SK-N-MC (cell line): ENCODE results near the gene NEU2.

ENCODE experiments used
- EZH2 ChIP-seq: fragments of 200-600 bp; sonication (generic); IDR thresholded peaks from one replicate; pipeline ENCODE4 v1.6.1; 2017; ENCODE audit warnings: antibody characterized with exemption
- POLR2AphosphoS5 ChIP-seq: IDR thresholded peaks from 2 replicates; pipeline ENCODE4 v1.6.1; 2012; ENCODE audit warnings: mild to moderate bottlenecking, low read depth, low read length, borderline replicate concordance

DNA sequence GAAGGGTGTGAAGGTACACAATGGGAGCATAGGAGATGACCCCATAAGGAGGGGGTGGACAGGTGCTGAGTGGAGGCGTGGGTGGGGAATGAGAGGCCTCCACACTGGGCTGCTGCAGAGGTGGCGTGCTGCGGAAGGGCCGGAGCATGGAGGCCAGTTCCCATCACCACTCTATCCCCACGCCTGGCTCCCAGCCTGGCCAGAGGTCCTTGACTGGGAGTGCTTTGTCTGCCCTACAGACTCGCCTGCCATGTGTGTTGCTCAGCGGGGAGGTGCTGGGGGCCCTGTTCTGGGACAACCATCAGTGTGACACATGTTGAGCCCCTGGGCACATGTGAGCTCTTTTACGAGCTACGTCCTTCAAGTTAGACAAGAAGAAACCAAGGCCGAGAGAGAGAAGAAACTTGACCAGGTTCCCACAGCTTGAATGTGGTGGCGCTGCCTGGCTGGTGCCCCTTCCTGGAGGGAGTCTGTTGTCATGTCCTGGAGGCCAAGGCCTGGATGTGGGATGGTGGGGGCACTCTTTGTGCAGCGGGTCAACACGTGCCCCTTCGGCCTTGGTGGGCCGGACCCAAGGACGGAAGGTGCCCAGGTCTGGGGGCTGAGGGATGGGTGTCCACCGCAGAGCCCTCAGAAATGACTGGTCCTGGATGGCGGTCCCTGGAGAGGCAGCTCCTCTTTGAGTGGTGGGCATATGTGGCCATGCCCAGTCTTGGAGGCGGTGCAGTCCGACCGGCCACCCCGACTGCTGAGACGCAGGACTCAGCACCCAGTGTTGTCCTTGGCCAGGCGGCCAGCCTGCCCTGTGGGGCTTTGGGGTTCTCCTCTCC is 26.5 kb downstream of the NEU2 start:
- TF ChIP-seq POLR2AphosphoS5 (no peak), EZH2 (no peak)
